HL-60 (cell line): ENCODE data around the gene IMMP2L.

ENCODE experiments used
- POLR2AphosphoS5 ChIP-seq: IDR thresholded peaks from 2 replicates; pipeline ENCODE4 v1.6.1; 2012; ENCODE audit warnings: low read depth
- TF ChIP-seq, protein P1 (sequence below): IDR thresholded peaks from one replicate; pipeline ENCODE4 v1.5.1; 2011; ENCODE audit warnings: low read length, control low read depth, inconsistent platforms; ENCODE audit not compliant: insufficient read depth

DNA sequence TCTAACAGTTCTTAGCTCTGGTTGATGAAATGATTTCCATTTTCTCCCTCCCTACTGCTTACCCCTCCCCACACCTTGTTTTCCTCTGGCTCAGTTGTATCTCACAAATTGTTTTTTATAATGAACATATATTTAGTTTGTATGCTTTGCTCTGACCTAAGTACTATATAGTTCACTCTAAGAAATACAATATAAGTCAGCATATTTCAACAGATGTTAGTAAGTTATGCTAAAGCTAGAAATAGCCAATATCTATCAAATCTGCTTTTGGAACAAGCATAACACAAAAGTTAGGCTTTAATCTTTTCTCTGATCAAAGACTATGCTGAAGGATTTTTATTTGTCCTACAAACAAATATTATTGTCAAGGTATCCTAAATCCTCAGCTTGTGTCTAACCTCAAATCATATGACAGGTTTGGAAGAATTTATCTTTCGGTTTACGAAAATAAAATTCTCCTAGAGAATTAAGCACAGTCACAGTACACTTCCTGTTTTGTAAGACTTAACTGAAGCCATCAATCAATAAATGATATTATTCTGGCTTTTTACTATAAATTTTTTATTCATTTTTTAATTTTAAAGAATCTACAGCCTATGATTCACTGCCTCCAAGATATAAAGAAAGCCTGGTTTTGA is 67.0 kb downstream of the IMMP2L start:
- TF ChIP-seq, protein P1, sequence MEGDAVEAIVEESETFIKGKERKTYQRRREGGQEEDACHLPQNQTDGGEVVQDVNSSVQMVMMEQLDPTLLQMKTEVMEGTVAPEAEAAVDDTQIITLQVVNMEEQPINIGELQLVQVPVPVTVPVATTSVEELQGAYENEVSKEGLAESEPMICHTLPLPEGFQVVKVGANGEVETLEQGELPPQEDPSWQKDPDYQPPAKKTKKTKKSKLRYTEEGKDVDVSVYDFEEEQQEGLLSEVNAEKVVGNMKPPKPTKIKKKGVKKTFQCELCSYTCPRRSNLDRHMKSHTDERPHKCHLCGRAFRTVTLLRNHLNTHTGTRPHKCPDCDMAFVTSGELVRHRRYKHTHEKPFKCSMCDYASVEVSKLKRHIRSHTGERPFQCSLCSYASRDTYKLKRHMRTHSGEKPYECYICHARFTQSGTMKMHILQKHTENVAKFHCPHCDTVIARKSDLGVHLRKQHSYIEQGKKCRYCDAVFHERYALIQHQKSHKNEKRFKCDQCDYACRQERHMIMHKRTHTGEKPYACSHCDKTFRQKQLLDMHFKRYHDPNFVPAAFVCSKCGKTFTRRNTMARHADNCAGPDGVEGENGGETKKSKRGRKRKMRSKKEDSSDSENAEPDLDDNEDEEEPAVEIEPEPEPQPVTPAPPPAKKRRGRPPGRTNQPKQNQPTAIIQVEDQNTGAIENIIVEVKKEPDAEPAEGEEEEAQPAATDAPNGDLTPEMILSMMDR: no peak
- no peak for TF ChIP-seq POLR2AphosphoS5
